GM21360 (cell line): ENCODE data around the gene COL28A1.
"Not testable (repeated sequence)": the region's sequence is repeated elsewhere in the genome, so short reads cannot be mapped to it uniquely, and the experiment has no call there.

Experiments used
- ATAC-seq: cut with Tn5 transposase; IDR thresholded peaks from one replicate; pipeline ENCODE4 v1.9.1; 2021; ENCODE audit warnings: mild to moderate bottlenecking, moderate library complexity; ENCODE audit not compliant: unreplicated experiment

Gene COL28A1

GRCh38 chr7:7422641-7423040 is 113.0 kb downstream of the COL28A1 start:
- no peak for ATAC-seq

GRCh38 chr7:7421826-7422225 is 113.8 kb downstream of the COL28A1 start:
- no peak for ATAC-seq

GRCh38 chr7:7418997-7419396 is 116.7 kb downstream of the COL28A1 start:
- no peak for ATAC-seq

- ATAC-seq: no peak
These were observed 117.8 kb downstream of the COL28A1 start for GRCh38 chr7:7417851-7418250.

GRCh38 chr7:7417414-7417813 is 118.3 kb downstream of the COL28A1 start:
- ATAC-seq: no peak

GRCh38 chr7:7416031-7416858 is 119.4 kb downstream of the COL28A1 start:
- no peak for ATAC-seq

GRCh38 chr7:7414791-7415603 is 120.7 kb downstream of the COL28A1 start:
- ATAC-seq: no peak

GRCh38 chr7:7408001-7408770 is 127.5 kb downstream of the COL28A1 start:
- no peak for ATAC-seq

- ATAC-seq: no peak
These were observed 130.2 kb downstream of the COL28A1 start for GRCh38 chr7:7405461-7405860.

- ATAC-seq: no peak
These were observed 136.0 kb downstream of the COL28A1 start for GRCh38 chr7:7399707-7400106.

GRCh38 chr7:7395785-7396184 is 139.9 kb downstream of the COL28A1 start:
- ATAC-seq: no peak

GRCh38 chr7:7388164-7388563 is 147.5 kb downstream of the COL28A1 start:
- not testable (repeated sequence) for ATAC-seq

GRCh38 chr7:7385421-7385820 is 150.3 kb downstream of the COL28A1 start:
- no peak for ATAC-seq

GRCh38 chr7:7384228-7384627 is 151.4 kb downstream of the COL28A1 start:
- ATAC-seq: no peak

GRCh38 chr7:7375538-7375937 is 160.1 kb downstream of the COL28A1 start:
- ATAC-seq: no peak

- ATAC-seq: no peak
These were observed 165.6 kb downstream of the COL28A1 start for GRCh38 chr7:7370076-7370475.

GRCh38 chr7:7369134-7369533 is 166.5 kb downstream of the COL28A1 start:
- ATAC-seq: no peak

GRCh38 chr7:7354674-7355073 is 181.0 kb downstream of the COL28A1 start:
- no peak for ATAC-seq

GRCh38 chr7:7352845-7353244 is 182.8 kb downstream of the COL28A1 start:
- ATAC-seq: no peak

- no peak for ATAC-seq
These were observed 183.8 kb downstream of the COL28A1 start for GRCh38 chr7:7351832-7352231.

- no peak for ATAC-seq
These were observed 184.5 kb downstream of the COL28A1 start for GRCh38 chr7:7351156-7351555.
